NCI-H2081 (cell line): ENCODE data around the gene KRT85.

Source experiments
- DNase-seq, 2 experiments: peaks; one replicate each; lab custom pipeline; 2025; lab: John Stamatoyannopoulos, UW

KRT85 gene

DNA sequence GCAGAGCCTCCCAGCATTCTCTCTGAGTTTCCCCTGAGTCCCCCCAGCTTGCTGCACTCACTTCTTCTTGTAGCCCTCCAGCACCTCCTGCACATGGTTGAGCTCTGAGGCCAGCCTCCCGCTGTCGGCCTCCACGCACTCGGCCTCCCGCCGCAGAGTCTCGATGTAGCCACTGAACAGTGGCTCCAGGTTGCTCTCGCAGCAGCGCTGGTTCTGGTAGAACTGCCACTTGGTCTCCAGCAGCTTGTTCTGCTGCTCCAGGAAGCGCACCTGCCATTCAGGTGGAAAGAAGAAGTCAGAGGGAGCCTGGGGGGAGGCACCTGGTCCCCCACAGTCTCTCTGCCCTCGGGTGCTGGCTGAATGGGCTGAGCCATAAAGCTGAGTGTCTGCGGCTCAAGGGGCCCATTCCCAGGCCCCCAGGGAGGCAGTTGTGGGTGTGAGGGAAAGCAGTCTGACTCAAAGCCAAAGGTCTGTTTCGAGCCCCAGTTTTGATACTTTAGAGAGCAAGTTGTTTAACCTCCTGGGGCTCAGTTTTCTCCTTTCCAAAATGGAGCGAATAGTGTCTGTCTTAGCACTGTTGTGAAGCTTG, 2.3 kb downstream of the KRT85 start:
- no peak for DNase-seq

DNA sequence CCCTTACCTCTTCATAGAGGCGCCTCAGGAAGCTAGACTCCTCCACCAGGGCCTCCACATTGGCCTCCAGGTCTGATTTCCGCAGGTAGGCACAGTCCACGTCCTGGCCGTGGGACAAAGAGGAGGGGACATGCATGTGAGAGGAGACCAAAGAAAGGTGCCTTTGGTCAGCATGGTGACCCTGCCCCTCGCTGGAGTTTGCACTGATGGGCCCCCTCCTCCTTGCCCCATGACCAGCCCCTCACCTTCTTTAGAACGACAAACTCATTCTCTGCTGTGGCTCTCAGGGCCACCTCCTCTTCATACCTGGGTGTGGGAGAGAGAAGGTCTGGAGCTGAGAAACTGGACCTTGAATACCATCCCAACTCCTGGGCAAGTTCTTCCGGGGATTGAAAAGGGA, 3.2 kb downstream of the KRT85 start:
- DNase-seq = no peak

DNA sequence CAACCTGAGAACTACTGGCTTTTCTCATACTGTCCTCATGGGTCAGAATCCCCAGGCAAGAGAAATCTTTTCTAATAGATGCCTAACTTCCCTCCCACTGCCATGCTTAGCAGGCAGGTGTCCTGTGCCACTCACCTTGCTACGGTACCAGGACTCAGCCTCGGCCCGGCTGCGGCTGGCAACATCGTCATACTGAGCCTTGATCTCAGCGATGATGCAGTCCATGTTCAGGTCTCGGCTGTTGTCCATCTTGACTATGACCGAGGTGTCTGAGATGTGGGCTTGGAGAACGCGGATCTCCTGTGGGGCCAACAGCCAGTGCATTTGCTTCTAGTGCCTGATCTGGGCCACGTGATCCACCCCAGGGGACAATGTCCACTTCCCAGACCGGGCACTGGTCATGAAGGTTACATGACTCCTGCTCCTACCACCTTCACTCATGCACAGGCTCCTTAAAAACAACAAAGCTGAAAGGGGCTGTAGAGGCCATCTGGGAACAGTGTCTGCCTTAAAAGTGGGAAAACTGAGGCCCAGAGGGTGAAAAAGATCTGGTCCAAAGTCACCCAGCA, 4.1 kb downstream of the KRT85 start:
- no peak for DNase-seq

DNA sequence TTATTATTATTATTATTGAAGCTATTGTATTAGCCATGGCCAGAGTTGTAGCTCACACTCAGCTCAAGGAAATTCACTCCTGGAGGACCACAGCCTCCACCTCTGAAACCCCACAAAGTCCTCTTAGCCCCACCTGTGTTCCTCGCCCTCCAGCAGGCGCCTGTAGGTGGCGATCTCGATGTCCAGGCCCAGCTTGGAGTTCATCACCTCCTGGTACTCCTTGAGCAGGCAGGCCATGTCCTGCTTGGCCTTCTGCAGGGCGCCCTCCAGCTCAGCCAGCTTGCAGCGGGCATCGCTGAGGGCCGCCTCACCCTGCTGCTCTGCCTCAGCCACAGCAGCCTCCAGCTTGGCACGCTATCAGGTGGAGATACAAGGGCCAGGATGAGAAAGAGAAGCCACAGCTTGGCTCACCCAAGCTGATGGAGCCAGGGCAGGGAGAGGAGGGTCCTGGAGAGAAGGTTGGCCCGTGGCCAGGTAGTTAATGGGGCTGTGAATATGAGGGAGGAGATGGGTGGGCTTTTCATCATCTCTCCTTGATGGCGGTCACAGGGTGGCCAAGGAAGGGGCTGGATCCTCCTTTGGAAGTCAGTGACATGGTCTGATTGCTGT, 5.1 kb downstream of the KRT85 start:
- no peak for DNase-seq

DNA sequence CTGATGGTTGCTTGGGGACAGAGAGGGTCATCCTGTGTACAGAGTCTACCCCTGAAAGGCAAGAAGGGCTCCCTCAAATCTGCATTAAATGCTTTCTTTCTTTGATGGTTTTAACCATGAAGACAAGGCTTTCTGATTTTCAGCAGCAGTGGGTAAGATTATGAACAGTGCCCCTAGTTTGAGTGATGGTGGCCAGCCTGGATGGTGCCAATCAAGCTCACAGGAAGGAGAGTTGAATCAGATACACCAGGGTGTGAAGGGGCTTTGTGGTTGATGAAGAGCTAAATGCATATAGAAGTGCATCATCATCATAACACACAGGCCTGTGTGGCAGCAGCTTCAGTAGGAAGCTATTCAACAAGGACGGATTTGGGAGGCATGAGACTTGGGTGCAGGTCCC, 5.7 kb downstream of the KRT85 start:
- no peak for DNase-seq

DNA sequence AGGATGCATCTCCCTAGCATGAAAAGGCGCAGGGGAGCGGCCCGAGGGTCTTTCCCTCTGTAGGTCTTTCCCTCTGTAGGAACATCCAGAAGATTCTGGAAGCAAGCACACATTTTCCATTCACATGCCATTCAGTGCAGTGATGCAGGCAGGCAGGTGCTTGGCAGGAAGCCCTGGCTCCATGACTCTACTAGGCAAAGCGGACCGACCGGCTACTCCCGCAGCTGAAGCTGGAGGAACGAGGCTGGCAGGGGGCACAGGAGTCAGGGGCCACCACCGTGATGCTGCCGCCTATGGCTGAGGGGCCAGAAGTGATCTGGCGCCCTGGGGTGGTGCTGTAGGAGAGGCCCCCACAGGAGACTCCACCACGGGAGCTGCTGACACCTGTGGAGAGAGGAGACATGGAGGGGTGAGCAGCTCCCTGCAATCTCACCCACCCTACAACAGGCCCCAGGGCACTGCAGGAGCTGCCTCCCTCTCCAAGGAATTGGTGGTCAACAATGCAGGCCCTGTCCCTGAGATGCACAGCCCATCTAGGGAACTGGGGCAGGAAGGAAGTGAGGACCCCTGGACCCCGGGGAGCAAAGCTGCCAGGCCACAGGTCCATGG, 6.5 kb downstream of the KRT85 start:
- no peak for DNase-seq

DNA sequence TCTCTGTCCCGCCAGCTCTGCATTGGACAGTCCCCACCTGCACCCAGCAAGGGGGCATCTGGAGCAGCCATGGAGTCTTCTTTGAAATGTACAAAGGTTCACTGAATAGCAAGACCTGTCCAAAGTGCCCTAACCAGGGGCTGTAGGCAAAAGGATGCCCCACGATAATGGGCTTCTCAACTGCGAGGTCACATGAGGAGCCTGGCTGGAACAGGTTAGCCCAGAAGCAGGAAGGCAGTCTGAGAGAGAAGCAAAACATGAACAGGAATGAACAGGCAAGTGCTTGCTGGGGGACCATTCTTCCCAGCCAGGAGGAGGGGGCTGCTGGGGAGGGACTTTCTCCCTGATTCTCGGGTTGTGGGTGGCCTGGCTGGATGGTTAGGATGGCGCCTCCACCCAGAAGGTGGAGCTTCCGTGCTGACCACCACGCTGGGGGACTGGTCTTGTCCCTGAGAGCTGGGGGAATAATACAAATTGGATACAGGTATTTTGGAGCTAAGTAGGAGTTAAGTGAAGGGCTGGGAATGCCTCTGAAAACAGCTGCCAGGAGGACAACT, 7.1 kb downstream of the KRT85 start:
- no peak for DNase-seq

DNA sequence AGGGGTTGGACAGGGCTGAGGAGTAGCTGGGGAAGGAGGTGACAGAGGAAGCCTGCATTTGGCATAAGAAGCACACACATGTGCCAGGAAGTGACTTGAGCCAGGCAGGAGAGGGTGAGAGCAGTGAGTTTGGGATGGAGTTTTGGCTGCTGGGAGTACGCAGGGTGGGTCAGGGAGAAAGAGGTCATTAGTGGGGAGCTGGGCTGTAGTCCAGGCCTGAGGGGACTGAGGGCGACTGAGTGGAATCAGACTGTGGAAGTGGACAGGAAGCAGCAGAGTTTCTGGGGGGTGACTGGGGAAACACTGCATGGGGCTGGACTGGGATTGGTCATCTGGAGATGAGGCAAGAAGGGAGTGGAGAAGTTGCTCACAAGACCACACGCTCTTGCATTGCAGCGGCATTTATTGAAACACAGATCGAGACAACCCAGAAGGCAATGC, 7.6 kb downstream of the KRT85 start:
- no peak for DNase-seq

DNA sequence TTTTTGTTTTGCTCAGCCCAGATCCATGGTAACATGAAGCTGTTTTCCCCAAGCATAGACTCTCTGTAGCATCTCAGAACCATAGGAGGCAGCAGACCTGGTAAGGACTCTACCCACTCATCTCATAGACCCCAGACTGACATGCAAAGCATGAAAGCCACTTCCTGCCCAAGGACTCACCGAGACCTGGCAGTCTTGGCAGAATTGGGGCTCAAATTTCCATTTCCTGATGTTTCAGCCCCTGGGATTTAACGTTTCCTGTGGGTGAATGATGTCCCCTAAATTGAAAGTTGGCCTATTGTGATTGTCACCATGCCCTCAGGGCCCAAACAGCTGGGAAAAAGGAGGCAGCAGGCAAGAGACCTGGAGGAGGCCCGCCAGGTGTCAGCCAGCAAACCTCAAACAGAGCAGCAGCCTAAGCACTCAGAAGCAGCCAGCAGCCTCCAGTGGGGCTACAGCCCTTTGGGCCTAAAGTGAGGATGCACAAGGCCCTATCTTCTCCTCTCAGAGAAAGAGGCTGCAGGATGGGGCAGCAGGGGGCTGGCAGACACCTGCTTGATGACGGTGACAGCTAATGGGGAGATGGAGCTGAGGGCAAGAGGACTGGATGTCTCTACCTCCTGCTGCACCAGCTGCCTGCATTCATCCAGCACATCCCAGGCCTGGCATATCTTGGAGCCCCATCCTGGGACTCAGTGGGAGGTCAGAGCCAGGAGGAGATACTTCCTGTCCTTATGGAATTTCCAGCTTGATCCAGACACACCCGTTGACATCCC, 8.5 kb downstream of the KRT85 start:
- DNase-seq = no peak

DNA sequence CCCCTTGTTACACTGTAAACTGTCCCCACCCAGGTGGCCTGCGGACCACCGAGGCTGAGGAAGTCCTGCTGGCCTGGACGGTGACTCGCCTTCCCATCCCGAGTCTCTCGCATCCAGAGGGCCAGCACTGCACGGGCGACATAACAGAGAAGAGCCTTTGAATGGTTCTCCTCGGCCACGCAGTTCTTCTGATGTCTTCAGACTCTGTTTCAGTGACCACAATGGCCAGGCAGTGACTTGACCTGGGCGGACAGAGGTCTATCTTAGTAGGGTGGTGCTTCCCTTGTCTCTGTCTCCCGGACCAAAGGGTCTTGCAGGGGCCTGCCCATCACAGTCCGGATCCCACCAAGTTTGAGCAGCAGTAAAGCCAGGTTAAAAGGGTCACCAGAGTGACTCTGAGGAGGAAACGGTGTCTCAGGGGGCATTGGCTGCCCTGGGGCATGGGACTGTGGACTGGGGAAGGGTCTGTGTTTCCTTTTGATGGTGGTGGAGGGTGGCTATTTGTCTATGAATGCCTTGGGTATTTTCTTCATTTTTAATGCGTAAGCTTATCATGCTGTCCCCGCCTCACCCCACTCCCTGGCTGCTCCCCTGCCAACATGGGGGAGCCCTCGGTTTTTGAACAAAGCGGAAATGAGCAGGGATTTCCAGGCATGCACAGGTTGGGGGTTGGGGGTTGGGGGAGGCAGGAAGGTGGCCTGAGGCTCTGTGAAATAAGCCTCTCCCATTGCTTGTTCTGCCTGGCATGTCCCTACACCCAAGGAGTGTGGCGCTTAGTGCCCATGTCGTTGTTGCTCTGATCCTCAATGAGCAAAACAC, 10.3 kb downstream of the KRT85 start:
- DNase-seq = no peak

DNA sequence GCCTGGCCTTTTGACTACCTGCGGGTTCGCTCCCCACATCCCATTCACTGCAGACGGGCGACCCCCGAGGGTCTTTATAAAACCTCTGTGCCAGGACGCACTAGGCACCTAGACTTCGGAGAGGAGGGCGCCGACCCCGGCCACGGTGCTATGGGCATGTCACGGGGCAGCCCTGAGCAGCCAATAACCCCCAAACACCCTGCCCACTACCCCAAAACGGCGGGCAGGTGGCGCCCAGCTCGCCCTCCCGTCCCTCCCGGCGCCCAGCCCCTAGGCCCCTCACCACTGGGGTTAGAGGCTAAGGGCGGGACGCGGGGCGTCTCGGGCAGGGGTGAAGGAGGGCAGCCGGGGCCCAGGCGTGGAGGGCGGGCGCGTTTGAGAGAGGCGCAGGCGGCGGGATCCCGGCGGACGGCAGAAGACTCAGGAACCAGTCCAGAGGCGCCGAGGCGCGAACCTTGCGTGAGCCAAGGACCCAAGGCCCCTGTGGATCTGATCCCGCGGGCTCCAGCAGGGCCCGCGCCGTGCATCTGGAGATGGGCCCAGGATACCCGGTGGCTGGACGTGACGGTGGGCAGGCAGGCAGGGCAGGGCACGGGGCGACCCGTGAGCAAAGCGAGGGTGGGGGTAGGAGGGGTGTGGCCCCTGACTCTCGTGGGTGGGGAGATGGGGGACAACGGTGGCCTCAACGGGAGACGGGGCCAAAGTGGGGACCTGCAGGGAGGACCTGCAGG, 11.1 kb downstream of the KRT85 start:
- no peak for DNase-seq

DNA sequence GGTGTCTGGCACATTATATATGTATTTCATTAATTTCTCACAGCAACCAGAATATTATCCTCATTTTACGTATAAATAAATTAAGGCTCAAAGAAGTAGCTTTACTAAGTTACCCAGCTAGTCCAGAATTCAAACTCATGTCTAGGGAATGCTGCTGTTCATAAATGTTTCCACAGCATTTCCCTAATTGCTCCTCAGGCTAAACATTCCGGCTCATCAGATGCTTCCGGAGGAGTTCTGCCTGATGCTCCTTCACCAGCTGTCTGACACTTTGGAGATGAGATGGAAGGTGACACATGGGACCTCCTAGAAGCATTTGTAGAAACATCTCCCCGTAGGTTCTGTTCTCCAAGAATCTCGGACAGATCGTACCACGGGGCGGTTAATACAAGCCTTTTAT, 12.1 kb downstream of the KRT85 start:
- DNase-seq = no peak

DNA sequence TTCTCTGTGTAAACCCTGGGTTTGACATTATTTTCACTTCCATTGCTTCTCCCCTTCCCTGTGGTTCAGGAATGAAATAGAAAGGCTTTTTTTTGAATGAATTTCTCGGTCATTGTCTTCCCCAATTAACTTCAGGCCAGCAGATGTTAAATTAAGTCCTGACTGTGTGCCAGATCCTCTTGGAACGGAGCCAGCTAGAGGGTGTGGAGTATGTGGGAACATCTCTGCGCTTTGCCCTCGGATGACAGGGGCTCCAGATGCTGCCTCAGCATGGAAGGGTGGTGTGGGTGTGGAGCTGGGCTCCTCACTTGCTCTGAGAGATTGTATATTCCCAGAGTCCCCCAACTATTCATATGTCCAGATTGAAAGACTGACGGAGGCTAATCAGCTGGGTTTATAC, 13.1 kb downstream of the KRT85 start:
- peak; percentile 22 to 59 for DNase-seq

DNA sequence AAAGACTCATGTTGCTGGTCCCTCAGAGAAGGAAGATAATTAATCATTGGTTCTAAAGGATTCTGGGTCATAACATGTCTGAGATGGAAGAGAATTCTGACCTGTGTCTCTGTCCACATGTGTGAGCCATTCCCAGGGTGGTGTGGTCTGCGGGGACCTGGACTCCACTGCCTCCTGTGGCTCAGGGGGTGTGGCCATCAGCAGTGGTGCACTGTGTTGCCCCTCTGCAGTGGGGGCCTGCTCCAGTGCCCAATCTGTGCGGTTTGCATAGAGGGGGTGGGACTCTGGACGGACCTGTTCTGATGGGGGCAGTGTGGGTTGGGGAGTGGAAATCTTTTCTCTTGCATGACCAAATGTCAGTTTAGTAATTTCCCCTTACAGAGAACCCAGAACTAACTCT, 13.5 kb downstream of the KRT85 start:
- DNase-seq = no peak

DNA sequence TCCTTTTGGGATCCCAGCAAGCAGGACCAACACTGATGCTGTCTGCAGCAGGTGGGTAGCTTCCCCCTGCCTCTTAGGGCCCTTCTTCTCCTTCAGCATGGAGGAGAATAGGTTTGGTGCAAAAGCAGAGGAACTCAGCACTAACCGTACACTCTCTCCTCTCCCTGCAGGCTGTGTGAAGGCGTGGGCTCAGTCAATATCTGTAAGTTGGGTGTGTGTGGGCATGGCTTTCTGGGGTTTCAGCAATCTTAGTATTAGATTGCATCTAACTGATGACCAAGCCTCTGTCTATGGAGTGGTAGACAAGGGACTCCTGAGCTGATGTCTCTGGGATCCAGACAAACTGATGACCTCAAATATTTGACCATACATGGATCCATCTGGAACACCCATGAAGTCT, 14.3 kb downstream of the KRT85 start:
- no peak for DNase-seq

DNA sequence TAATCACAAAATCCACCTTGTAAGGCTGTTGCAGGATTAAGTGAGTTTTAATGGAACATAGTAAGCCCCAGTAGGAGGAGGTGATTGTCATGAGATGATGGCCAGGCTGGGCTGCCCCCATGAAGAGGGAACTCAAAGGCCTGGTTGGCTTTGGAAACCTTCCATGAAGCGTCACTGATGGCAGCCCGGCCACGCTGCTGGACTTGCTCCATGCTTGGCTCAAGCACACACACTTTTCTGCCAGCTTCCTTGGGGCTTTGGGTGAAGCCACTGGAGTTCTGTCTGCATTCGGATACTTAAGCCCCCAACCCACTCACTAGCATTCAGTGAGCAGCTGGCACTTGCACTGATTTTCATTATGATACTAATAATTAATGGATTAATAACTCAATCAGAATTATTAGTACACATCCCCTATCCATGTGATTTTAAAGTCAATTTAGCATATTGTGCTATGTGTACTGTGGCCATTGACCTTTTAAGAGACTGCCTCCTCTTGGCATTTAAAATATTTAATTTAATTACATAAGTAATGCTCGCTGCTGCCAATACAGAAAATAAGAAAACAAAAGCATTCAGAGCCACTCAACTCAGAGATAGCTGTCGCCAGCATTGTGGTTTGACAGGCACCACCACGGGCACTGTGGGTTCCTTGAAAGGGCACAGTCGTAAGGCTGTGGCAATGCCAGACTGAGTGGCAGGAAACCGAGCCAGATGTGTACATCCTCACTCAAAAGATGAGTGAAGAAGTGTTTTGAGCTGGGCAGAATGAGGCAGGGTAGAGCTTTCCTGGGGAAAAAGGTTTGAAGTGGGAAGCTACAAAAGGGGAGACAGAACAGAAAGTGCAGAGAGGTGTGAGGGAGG, 15.9 kb downstream of the KRT85 start:
- no peak for DNase-seq

DNA sequence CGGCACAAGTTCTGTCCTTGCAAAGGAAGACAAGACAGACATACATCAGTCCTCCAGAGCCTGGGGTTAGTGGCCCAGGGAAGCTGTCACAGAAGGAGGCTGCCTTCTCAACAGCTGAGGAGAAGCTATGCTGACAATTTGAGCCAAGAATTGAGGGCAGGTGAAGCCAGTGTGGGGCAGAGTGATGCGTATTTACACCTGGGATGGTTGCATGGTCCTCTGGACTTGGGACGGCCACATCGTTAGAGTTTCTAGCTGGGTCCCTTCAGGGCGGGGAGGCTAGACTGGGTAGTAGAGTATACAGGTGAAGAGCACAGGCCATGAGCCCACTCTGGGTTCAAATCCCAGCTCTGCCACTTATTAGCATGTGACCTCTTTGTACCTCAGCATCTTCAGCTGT, 16.5 kb downstream of the KRT85 start:
- DNase-seq = no peak

DNA sequence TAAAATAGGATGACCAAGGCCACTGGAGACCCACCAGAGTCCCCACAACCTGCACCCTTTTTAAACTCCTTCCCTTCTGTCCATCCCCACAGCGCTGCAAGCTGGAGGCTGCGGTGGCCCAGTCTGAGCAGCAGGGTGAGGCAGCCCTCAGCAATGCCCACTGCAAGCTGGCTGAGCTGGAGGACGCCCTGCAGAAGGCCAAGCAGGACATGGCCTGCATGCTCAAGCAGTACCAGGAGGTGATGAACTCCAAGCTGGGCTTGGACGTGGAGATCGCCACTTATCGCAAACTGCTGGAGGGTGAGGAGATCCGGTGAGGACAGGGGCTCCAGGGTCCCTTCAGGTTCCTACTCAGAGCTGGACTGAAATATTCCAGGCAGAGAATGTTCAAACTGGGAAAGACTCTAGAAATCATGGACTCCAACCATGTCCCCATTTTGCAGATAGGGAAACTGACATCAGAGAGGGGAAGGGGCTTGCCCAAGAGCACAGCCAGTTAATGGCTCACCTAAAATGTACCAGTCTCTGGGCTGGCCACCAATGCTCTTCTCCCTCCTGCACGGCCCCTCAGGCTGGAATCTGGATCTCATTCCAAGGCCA, 17.2 kb downstream of the KRT85 start:
- DNase-seq = no peak

DNA sequence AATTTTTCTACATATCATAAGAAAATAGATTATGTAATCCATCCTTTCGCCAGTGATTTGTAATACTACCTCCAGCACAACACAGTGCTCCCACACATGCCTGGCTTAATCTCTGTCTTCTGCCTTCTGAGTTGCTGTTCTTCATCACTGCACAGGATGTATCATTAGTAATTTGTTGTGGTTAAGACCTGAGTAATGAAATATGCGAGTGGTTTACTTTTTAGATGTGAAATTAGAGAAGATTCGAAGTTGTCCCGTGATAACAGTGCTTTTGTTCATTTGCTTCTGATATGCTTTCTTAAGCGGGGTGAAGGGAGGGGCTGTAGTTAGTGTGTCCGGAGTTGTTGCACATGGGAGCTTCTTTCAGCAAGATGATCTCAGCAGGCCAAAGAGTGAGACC, 18.1 kb downstream of the KRT85 start:
- DNase-seq = no peak
